CD4-positive, alpha-beta T cell (primary cell): ENCODE results near the gene TMUB1. TPM values are rescaled to one million over a fixed set of nuclear protein-coding genes. Genes with fewer than 3 reads are reported as not detected.

Experiments
- ATAC-seq: fragments of 200-7000 bp; cut with Tn5 transposase; one replicate; pipeline ENCODE4 v1.10.0; 2022; ENCODE audit warnings: mild to moderate bottlenecking; ENCODE audit not compliant: poor library complexity
- CTCF ChIA-PET: fragments of 350-600 bp; sonication (Branson Sonifier 250); formaldehyde crosslinking; loops from one replicate; lab custom pipeline; 2021; ENCODE audit warnings: antibody characterized with exemption, inconsistent platforms; lab: Charles Lee
- POLR2A ChIA-PET: fragments of 350-600 bp; sonication (Branson Sonifier 250); formaldehyde crosslinking; loops from one replicate; lab custom pipeline; 2021; ENCODE audit warnings: antibody characterized with exemption, inconsistent platforms; lab: Charles Lee
- DNase-seq, 14 experiments: peaks; one replicate each; pipeline ENCODE4 v3.0.0-alpha.2; 2013 to 2020; ENCODE audit warnings: mixed read lengths in 2 of 14
- H3K27ac ChIP-seq, 2 donors: one replicate each; pipeline versions ENCODE4 v1.5.1 to v1.7.0; 2013; ENCODE audit warnings: low read length in 2 of 2, low read depth in 1 of 2, mild to moderate bottlenecking in 1 of 2
- H3K27me3 ChIP-seq, 2 experiments: 1 replicate in 1 of 2; 2 replicates in 1 of 2; pipeline versions ENCODE4 v1.6.1 to v1.7.0; 2013; ENCODE audit warnings: low read length in 2 of 2, control low read depth in 1 of 2, mild to moderate bottlenecking in 1 of 2, moderate library complexity in 1 of 2; ENCODE audit not compliant: insufficient read depth in 2 of 2, control insufficient read depth in 1 of 2
- H3K36me3 ChIP-seq: one replicate; pipeline ENCODE4 v1.6.1; 2013; ENCODE audit warnings: low read length, control low read depth; ENCODE audit not compliant: insufficient read depth
- H3K4me1 ChIP-seq: one replicate; pipeline ENCODE4 v1.6.1; 2013; ENCODE audit warnings: low read length, control low read depth; ENCODE audit not compliant: insufficient read depth
- H3K4me3 ChIP-seq: one replicate; pipeline ENCODE4 v1.5.1; 2013; ENCODE audit warnings: mild to moderate bottlenecking, low read length, moderate library complexity
- H3K9me3 ChIP-seq, 2 experiments: 1 replicate in 1 of 2; 2 replicates in 1 of 2; pipeline versions ENCODE4 v1.6.1 to v1.7.0; 2013; ENCODE audit warnings: low read length in 2 of 2, mild to moderate bottlenecking in 2 of 2, control low read depth in 1 of 2, moderate library complexity in 1 of 2; ENCODE audit not compliant: control insufficient read depth in 1 of 2, insufficient read depth in 1 of 2
- H3K27ac Mint-ChIP-seq: one replicate; pipeline ENCODE4 v1.8.0; 2020; ENCODE audit warnings: mixed read lengths
- H3K27me3 Mint-ChIP-seq: one replicate; pipeline ENCODE4 v1.8.0; 2021; ENCODE audit warnings: mixed read lengths
- H3K36me3 Mint-ChIP-seq: one replicate; pipeline ENCODE4 v1.8.0; 2021; ENCODE audit warnings: low read depth, mixed read lengths
- H3K4me1 Mint-ChIP-seq: one replicate; pipeline ENCODE4 v1.8.0; 2021; ENCODE audit warnings: low read depth, mixed read lengths
- H3K4me3 Mint-ChIP-seq: one replicate; pipeline ENCODE4 v1.8.0; 2020; ENCODE audit warnings: mild to moderate bottlenecking, mixed read lengths
- H3K9me3 Mint-ChIP-seq: one replicate; pipeline ENCODE4 v1.8.0; 2020; ENCODE audit warnings: mixed read lengths
- CTCF ChIP-seq: fragments of 200-600 bp; IDR thresholded peaks from one replicate; pipeline ENCODE4 v1.8.0; 2022; ENCODE audit warnings: antibody characterized with exemption, mild to moderate bottlenecking
- intact Hi-C, 2 experiments: fragments of 100-400 bp; cut with DNase I in 1 of 2; cut with micrococcal nuclease in 1 of 2; formaldehyde crosslinking; loops; one replicate each; pipeline versions ENCODE4 v1.15.1 to v1.9.0; 2023 to 2025; cut with DNase I, micrococcal nuclease
- total RNA-seq, 174 experiments: library from RNA in 2 of 174; stranded (reverse) in 2 of 174; gene quantifications; one replicate each; pipeline ENCODE4 v1.2.3 and lab custom pipeline; 2021 to 2026

The TMUB1 gene
- total RNA-seq, 2 experiments from 2014 or later: 44.5 to 46.6 TPM

- Histone ChIP-seq H3K9me3 (no peaks in the 10 kb centered on the region), H3K27me3 (no peaks in the 10 kb centered on the region), H3K36me3 (peaks cover 58% of the 10 kb centered on the region), H3K4me1 (no peaks in the 10 kb centered on the region), H3K27ac (no peak overlapping the region), H3K4me3 (no peak overlapping the region)
- CTCF ChIA-PET: no interaction called here
- H3K9me3 Mint-ChIP-seq: no peaks in the 10 kb centered on the region
- no peaks in the 10 kb centered on the region for H3K4me1 Mint-ChIP-seq
- no peak overlapping the region for H3K27ac Mint-ChIP-seq
- intact Hi-C loops: no loop called here
- no peak overlapping the region for H3K4me3 Mint-ChIP-seq
- DNase-seq: no peak
- POLR2A ChIA-PET: no interaction called here
- no peaks in the 10 kb centered on the region for H3K27me3 Mint-ChIP-seq
- peaks cover 41% of the 10 kb centered on the region for H3K36me3 Mint-ChIP-seq
- ATAC-seq: no peak
- TF ChIP-seq CTCF: no peak
Observed at GRCh38 chr7:151131224-151131591, 47.9 kb upstream of the TMUB1 start.

- Mint-ChIP-seq H3K36me3 (peaks cover 41% of the 10 kb centered on the region), H3K27ac (no peak overlapping the region), H3K4me1 (no peaks in the 10 kb centered on the region), H3K9me3 (no peaks in the 10 kb centered on the region), H3K4me3 (no peak overlapping the region), H3K27me3 (no peaks in the 10 kb centered on the region)
- Histone ChIP-seq H3K27ac (no peak overlapping the region), H3K4me3 (no peak overlapping the region), H3K9me3 (no peaks in the 10 kb centered on the region), H3K36me3 (peaks cover 56% of the 10 kb centered on the region), H3K27me3 (no peaks in the 10 kb centered on the region), H3K4me1 (no peaks in the 10 kb centered on the region)
- ATAC-seq (no peak), DNase-seq (no peak)
- TF ChIP-seq CTCF: no peak
- POLR2A ChIA-PET: no interaction called here
- intact Hi-C loops: no loop called here
- CTCF ChIA-PET: no interaction called here
Observed at GRCh38 chr7:151130741-151131157, 47.5 kb upstream of the TMUB1 start.

- Mint-ChIP-seq H3K4me3 (no peak overlapping the region), H3K36me3 (peaks cover 41% of the 10 kb centered on the region), H3K27me3 (no peaks in the 10 kb centered on the region), H3K9me3 (no peaks in the 10 kb centered on the region), H3K27ac (no peak overlapping the region), H3K4me1 (no peaks in the 10 kb centered on the region)
- Histone ChIP-seq H3K36me3 (peaks cover 53% of the 10 kb centered on the region), H3K4me1 (no peaks in the 10 kb centered on the region), H3K9me3 (no peaks in the 10 kb centered on the region), H3K27ac (no peak overlapping the region), H3K27me3 (no peaks in the 10 kb centered on the region), H3K4me3 (no peak overlapping the region)
- TF ChIP-seq CTCF: no peak
- ATAC-seq (no peak), DNase-seq (no peak)
- CTCF ChIA-PET: no interaction called here
- intact Hi-C loops: no loop called here
- POLR2A ChIA-PET: no interaction called here
Observed at GRCh38 chr7:151129960-151130591, 46.8 kb upstream of the TMUB1 start.
